GM12878 (cell line): ENCODE results near the gene IFI27L1. TPM values are rescaled to one million over a fixed set of nuclear protein-coding genes. Genes with fewer than 3 reads are reported as not detected.

Experiments used
- ATAC-seq: fragments of 200-7000 bp; cut with Tn5 transposase; 3 replicates; pipeline ENCODE4 v1.9.1; 2020; ENCODE audit warnings: mild to moderate bottlenecking, moderate library complexity
- BruUV-seq: library from RNA; stranded (reverse); fragments of 400-500 nt; replicated peaks from 2 replicates; lab custom pipeline; 2021; lab: Mats Ljungman, UMichigan
- CTCF ChIA-PET: fragments of 300-600 bp; sonication (Branson Sonifier 250); formaldehyde crosslinking; extraction: SDS; loops from one replicate; lab custom pipeline; 2021; ENCODE audit warnings: inconsistent platforms; lab: Yijun Ruan, JAX
- POLR2A ChIA-PET: fragments of 350-600 bp; formaldehyde crosslinking; extraction: SDS; loops from one replicate; lab custom pipeline; 2021; ENCODE audit warnings: inconsistent platforms; lab: Charles Lee
- RAD21 ChIA-PET: fragments of 300-600 bp; sonication (Branson Sonifier 250); formaldehyde crosslinking; loops from one replicate; lab custom pipeline; 2023; ENCODE audit warnings: antibody characterized with exemption; ENCODE audit not compliant: unreplicated experiment; lab: Charles Lee
- SMC1A ChIA-PET: fragments of 300-600 bp; sonication (Branson Sonifier 250); formaldehyde crosslinking; loops from one replicate; lab custom pipeline; 2023; ENCODE audit not compliant: unreplicated experiment, uncharacterized antibody; lab: Charles Lee
- DNase-seq: peaks from one replicate; pipeline ENCODE4 v3.0.0-alpha.2; 2011; ENCODE audit warnings: low read depth, low spot score
- FAIRE-seq: peaks from 3 replicates; lab custom pipeline; 2011; peaks lifted over from hg19 to GRCh38; lab: Jason Lieb, UNC
- H2AFZ ChIP-seq: 2 replicates; pipeline ENCODE4 v1.6.0; 2011; ENCODE audit warnings: low read depth, low read length, control low read depth; ENCODE audit not compliant: control insufficient read depth
- H3K27ac ChIP-seq: 2 replicates; pipeline ENCODE4 v1.5.1; 2011; ENCODE audit warnings: control low read depth; ENCODE audit not compliant: control insufficient read depth, insufficient read depth
- H3K27me3 ChIP-seq, 2 experiments: replicated peaks in 1 of 2; 2 replicates each; pipeline versions ENCODE4 v1.6.0 to v1.6.1; 2011; ENCODE audit warnings: low read length in 1 of 2; ENCODE audit not compliant: control insufficient read depth in 2 of 2, insufficient read depth in 2 of 2
- H3K36me3 ChIP-seq, 2 experiments: 2 replicates each; pipeline ENCODE4 v1.5.1; 2011; ENCODE audit warnings: low read length in 1 of 2; ENCODE audit not compliant: control insufficient read depth in 2 of 2, insufficient read depth in 2 of 2
- H3K4me1 ChIP-seq: 2 replicates; pipeline ENCODE4 v1.6.1; 2011; ENCODE audit warnings: mild to moderate bottlenecking, low read length, moderate library complexity, mixed read lengths; ENCODE audit not compliant: control insufficient read depth, insufficient read depth
- H3K4me2 ChIP-seq: 2 replicates; pipeline ENCODE4 v1.6.0; 2011; ENCODE audit warnings: control low read depth; ENCODE audit not compliant: control insufficient read depth, insufficient read depth
- H3K4me3 ChIP-seq: fragments of 200-600 bp; sonication (generic); 2 replicates; pipeline ENCODE4 v1.5.1; 2016
- H3K79me2 ChIP-seq: 2 replicates; pipeline ENCODE4 v1.6.0; 2011; ENCODE audit warnings: low read length; ENCODE audit not compliant: control insufficient read depth, insufficient read depth
- H3K9ac ChIP-seq: 2 replicates; pipeline ENCODE4 v1.8.0; 2011; ENCODE audit warnings: low read length, control low read depth, mixed read lengths; ENCODE audit not compliant: control insufficient read depth, insufficient read depth
- H3K9me3 ChIP-seq: replicated peaks from 3 replicates; pipeline ENCODE4 v1.5.1; 2011; ENCODE audit warnings: mild to moderate bottlenecking, low read length; ENCODE audit not compliant: control insufficient read depth, insufficient read depth
- H4K20me1 ChIP-seq: 2 replicates; pipeline ENCODE4 v1.6.0; 2011; ENCODE audit not compliant: control insufficient read depth, insufficient read depth
- CHD4 ChIP-seq: fragments of 200-600 bp; sonication (generic); IDR thresholded peaks from 2 replicates; pipeline ENCODE4 v1.6.1; 2016; ENCODE audit warnings: mild to moderate bottlenecking
- CREM ChIP-seq: IDR thresholded peaks from 2 replicates; pipeline ENCODE4 v1.6.1; 2014; ENCODE audit warnings: antibody characterized with exemption, low read depth
- HCFC1 ChIP-seq: fragments of 150-350 bp; IDR thresholded peaks from 2 replicates; pipeline ENCODE4 v1.6.1; 2014; ENCODE audit warnings: low read length
- IKZF1 ChIP-seq: fragments of 450-650 bp; conservative IDR thresholded peaks from 2 replicates; pipeline ENCODE4 v1.6.1; 2017; ENCODE audit warnings: antibody characterized with exemption, mild to moderate bottlenecking
- KAT2A ChIP-seq: conservative IDR thresholded peaks from 2 replicates; pipeline ENCODE4 v1.6.1; 2011; ENCODE audit warnings: low read depth, low read length; ENCODE audit not compliant: control insufficient read depth
- RBBP5 ChIP-seq: fragments of 200-600 bp; sonication (generic); conservative IDR thresholded peaks from 2 replicates; pipeline ENCODE4 v1.6.1; 2016
- SPI1 ChIP-seq: IDR thresholded peaks from 2 replicates; pipeline ENCODE4 v1.6.1; 2011; ENCODE audit warnings: low read depth, mild to moderate bottlenecking, low read length, moderate library complexity, borderline replicate concordance; ENCODE audit not compliant: insufficient read depth
- SREBF2 ChIP-seq: IDR thresholded peaks from 2 replicates; pipeline ENCODE4 v1.6.1; 2012; ENCODE audit warnings: mild to moderate bottlenecking, low read length
- STAT3 ChIP-seq: IDR thresholded peaks from 2 replicates; pipeline ENCODE4 v1.6.1; 2011; ENCODE audit warnings: low read depth, low read length, improper control_type of control experiment
- SUPT20H ChIP-seq: IDR thresholded peaks from 2 replicates; pipeline ENCODE4 v1.6.1; 2011; ENCODE audit warnings: low read depth, mild to moderate bottlenecking, low read length, moderate library complexity, borderline replicate concordance; ENCODE audit not compliant: control insufficient read depth
- TCF12 ChIP-seq: IDR thresholded peaks from 2 replicates; pipeline ENCODE4 v1.6.1; 2011; ENCODE audit warnings: low read depth, mild to moderate bottlenecking, low read length
- ZNF24 ChIP-seq: fragments of 450-650 bp; IDR thresholded peaks from 2 replicates; pipeline ENCODE4 v1.6.1; 2017; ENCODE audit warnings: antibody characterized with exemption, mild to moderate bottlenecking
- WGBS: methylation state at CpG from one replicate; pipeline ENCODE4 v1.1.6; 2016; ENCODE audit warnings: low lambda C conversion rate; ENCODE audit not compliant: insufficient replicate concordance, insufficient coverage; ENCODE audit errors: missing lambda C conversion rate; 5-methylcytosine and 5-hydroxymethylcytosine counted together
- in situ Hi-C: fragments of 300-500 bp; cut with MboI; formaldehyde crosslinking; loops from 9 replicates; pipeline ENCODE4 v1.14.3; 2018; ENCODE audit warnings: mixed read lengths
- intact Hi-C: fragments of 100-400 bp; cut with micrococcal nuclease; formaldehyde crosslinking; loops from one replicate; pipeline ENCODE4 v1.14.2; 2022; ENCODE audit not compliant: unreplicated experiment
- polyA plus RNA-seq, 11 experiments: library from polyadenylated mRNA; depleted of rRNA in 4 of 11; unstranded in 6 of 11; stranded (reverse) in 5 of 11; fragments of >200 nt; fragmentation: Nextera tagmentation in 4 of 11; fragmentation: Illumina TruSeq in 1 of 11; extraction: Ambion mirVana in 4 of 11; extraction: Trizol in 1 of 11; gene quantifications; 1 replicate in 1 of 11; 2 replicates in 10 of 11; pipeline versions ENCODE4 v1.2.1 to v1.2.3, GENCODE V29; 2011 to 2016; ENCODE audit warnings: inconsistent platforms in 2 of 11, missing spikeins in 2 of 11, low read depth in 1 of 11
- total RNA-seq, 4 experiments: library from RNA; depleted of rRNA in 3 of 4; stranded (reverse); fragments of >200 nt in 3 of 4; fragmentation: Illumina TruSeq in 1 of 4; extraction: Trizol in 1 of 4; gene quantifications; 2 replicates each; pipeline versions ENCODE4 v1.2.1 to v1.2.3, GENCODE V29; 2013 to 2021
- TF ChIP-seq, protein P1 (sequence below), 3 experiments: IDR thresholded peaks in 2 of 3; conservative IDR thresholded peaks in 1 of 3; 2 replicates each; pipeline ENCODE4 v1.5.1; 2011; ENCODE audit warnings: low read depth in 3 of 3, low read length in 3 of 3, mild to moderate bottlenecking in 3 of 3, control low read depth in 2 of 3, moderate library complexity in 2 of 3, inconsistent platforms in 1 of 3, mixed read lengths in 1 of 3; ENCODE audit not compliant: control insufficient read depth in 2 of 3, insufficient read depth in 1 of 3; ENCODE audit errors: extremely low read depth in 1 of 3
- TF ChIP-seq, protein P2 (sequence below): fragments of 450-650 bp; IDR thresholded peaks from 2 replicates; pipeline ENCODE4 v1.6.1; 2016; ENCODE audit warnings: mild to moderate bottlenecking
- TF ChIP-seq, protein P3 (sequence below): IDR thresholded peaks from 2 replicates; pipeline ENCODE4 v1.6.1; 2012; ENCODE audit warnings: low read length, inconsistent platforms
- TF ChIP-seq, protein P4 (sequence below): fragments of 450-650 bp; formaldehyde crosslinking; IDR thresholded peaks from 2 replicates; pipeline ENCODE4 v1.4.0; 2020; ENCODE audit warnings: mild to moderate bottlenecking, moderate library complexity

IFI27L1 gene
- total and polyA plus RNA-seq, 10 of the 15 experiments (the other 5 are each of a cell fraction or from before 2014, with no cell fraction given) = 17.4 to 38.8 (median 27.6) TPM

DNA sequence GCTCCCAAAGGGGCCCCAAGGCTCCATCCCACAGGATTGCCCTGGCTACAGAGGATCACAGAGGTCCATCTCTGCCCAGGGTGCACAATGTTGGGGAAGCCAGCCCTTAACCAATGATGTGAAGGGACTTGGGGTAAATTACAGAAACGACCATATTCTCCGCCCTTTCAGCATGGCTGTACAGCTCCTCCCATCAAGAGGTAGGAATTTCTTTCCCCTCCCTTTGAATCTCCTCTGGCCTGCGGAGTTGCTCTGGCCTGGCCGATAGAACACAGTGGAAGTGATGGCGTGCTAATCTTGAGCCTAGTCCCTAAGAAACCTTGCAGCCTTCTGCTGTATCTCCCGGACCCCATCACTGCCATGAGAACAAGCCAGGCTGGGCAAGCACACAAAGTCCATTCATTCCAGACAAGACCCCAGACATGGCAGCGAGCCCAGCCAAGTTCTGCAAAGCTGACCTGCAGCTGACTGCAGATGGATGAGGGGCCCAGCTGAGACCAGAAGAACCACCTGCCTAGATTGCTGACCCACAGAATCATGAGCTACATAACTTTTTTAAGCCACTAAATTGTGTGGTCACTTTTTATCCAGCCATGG, 22.5 kb downstream of the IFI27L1 start (continued):
- TF ChIP-seq, protein P1, sequence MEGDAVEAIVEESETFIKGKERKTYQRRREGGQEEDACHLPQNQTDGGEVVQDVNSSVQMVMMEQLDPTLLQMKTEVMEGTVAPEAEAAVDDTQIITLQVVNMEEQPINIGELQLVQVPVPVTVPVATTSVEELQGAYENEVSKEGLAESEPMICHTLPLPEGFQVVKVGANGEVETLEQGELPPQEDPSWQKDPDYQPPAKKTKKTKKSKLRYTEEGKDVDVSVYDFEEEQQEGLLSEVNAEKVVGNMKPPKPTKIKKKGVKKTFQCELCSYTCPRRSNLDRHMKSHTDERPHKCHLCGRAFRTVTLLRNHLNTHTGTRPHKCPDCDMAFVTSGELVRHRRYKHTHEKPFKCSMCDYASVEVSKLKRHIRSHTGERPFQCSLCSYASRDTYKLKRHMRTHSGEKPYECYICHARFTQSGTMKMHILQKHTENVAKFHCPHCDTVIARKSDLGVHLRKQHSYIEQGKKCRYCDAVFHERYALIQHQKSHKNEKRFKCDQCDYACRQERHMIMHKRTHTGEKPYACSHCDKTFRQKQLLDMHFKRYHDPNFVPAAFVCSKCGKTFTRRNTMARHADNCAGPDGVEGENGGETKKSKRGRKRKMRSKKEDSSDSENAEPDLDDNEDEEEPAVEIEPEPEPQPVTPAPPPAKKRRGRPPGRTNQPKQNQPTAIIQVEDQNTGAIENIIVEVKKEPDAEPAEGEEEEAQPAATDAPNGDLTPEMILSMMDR (IDR thresholded peaks at IDR 0.05 in 2 of 3, conservative IDR thresholded peaks at IDR 0.05 in 1 of 3; ENCODE audit: control insufficient read depth in 2 of 3, extremely low read depth in 1 of 3, insufficient read depth in 1 of 3, low read depth in 3 of 3, low read length in 3 of 3) = no peak
- TF ChIP-seq KAT2A (no peak), SUPT20H (no peak), SPI1 (no peak)

DNA sequence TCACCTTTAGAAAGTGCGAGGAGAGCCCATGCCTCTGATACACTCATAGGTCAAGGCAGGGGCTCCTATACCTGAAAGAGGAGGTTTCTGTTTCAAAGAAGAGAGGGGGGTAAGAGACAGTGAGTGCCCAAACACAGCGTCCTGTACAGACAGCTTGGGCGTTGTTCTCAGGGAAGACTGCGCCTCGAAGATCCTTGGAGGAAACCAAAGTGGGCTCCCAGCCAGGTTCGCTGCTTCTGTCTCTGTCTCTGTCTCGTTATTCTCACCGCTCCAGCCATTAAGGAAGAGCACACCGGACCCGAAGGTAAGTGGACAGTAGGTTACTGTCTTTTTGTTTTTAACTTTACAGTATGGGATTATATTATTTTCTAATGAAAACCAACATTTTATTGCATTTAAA, 23.6 kb downstream of the IFI27L1 start:
- Histone ChIP-seq H3K4me1 (no peaks in the 10 kb centered on the region), H3K9ac (no peak overlapping the region), H3K9me3 (no peaks in the 10 kb centered on the region), H3K4me2 (no peak overlapping the region), H3K36me3 (no peaks in the 10 kb centered on the region), H3K4me3 (no peak overlapping the region), H4K20me1 (no peaks in the 10 kb centered on the region), H3K79me2 (no peaks in the 10 kb centered on the region), H3K27ac (no peak overlapping the region), H2AFZ (no peak overlapping the region), H3K27me3 (no peaks in the 10 kb centered on the region)
- ChIA-PET POLR2A (no interaction called here), RAD21 (no interaction called here), CTCF (interaction anchor here (0.6 to 1.1 kb wide), 3 partner anchors 27 to 449 kb away, joined by 3 to 4 read pairs (median 3); no protein-coding TSS in a partner anchor), SMC1A (interaction anchor here (0.8 to 0.9 kb wide), 3 partner anchors 11 to 68 kb away, joined by 3 read pairs; no protein-coding TSS in a partner anchor)
- no peak for FAIRE-seq
- intact Hi-C loops = no loop called here
- ATAC-seq = no peak
- DNase-seq = no peak
- no TSS peak for BruUV-seq
- in situ Hi-C loops = no loop called here
- TF ChIP-seq RBBP5 = no peak
- no peak for TF ChIP-seq CREM
- TF ChIP-seq SREBF2 = no peak
- TF ChIP-seq, protein P2, sequence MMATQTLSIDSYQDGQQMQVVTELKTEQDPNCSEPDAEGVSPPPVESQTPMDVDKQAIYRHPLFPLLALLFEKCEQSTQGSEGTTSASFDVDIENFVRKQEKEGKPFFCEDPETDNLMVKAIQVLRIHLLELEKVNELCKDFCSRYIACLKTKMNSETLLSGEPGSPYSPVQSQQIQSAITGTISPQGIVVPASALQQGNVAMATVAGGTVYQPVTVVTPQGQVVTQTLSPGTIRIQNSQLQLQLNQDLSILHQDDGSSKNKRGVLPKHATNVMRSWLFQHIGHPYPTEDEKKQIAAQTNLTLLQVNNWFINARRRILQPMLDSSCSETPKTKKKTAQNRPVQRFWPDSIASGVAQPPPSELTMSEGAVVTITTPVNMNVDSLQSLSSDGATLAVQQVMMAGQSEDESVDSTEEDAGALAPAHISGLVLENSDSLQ = no peak
- TF ChIP-seq, protein P3, sequence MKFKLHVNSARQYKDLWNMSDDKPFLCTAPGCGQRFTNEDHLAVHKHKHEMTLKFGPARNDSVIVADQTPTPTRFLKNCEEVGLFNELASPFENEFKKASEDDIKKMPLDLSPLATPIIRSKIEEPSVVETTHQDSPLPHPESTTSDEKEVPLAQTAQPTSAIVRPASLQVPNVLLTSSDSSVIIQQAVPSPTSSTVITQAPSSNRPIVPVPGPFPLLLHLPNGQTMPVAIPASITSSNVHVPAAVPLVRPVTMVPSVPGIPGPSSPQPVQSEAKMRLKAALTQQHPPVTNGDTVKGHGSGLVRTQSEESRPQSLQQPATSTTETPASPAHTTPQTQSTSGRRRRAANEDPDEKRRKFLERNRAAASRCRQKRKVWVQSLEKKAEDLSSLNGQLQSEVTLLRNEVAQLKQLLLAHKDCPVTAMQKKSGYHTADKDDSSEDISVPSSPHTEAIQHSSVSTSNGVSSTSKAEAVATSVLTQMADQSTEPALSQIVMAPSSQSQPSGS = no peak
- no peak for TF ChIP-seq TCF12
- TF ChIP-seq HCFC1 = no peak
- no peak for TF ChIP-seq ZNF24
- TF ChIP-seq CHD4 = no peak
- no peak for TF ChIP-seq IKZF1
- no peak for TF ChIP-seq STAT3
- TF ChIP-seq, protein P4, sequence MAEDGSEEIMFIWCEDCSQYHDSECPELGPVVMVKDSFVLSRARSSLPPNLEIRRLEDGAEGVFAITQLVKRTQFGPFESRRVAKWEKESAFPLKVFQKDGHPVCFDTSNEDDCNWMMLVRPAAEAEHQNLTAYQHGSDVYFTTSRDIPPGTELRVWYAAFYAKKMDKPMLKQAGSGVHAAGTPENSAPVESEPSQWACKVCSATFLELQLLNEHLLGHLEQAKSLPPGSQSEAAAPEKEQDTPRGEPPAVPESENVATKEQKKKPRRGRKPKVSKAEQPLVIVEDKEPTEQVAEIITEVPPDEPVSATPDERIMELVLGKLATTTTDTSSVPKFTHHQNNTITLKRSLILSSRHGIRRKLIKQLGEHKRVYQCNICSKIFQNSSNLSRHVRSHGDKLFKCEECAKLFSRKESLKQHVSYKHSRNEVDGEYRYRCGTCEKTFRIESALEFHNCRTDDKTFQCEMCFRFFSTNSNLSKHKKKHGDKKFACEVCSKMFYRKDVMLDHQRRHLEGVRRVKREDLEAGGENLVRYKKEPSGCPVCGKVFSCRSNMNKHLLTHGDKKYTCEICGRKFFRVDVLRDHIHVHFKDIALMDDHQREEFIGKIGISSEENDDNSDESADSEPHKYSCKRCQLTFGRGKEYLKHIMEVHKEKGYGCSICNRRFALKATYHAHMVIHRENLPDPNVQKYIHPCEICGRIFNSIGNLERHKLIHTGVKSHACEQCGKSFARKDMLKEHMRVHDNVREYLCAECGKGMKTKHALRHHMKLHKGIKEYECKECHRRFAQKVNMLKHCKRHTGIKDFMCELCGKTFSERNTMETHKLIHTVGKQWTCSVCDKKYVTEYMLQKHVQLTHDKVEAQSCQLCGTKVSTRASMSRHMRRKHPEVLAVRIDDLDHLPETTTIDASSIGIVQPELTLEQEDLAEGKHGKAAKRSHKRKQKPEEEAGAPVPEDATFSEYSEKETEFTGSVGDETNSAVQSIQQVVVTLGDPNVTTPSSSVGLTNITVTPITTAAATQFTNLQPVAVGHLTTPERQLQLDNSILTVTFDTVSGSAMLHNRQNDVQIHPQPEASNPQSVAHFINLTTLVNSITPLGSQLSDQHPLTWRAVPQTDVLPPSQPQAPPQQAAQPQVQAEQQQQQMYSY (CRISPR knock-in tag) = no peak
- WGBS = 87% methylated on average over 10 of the region's 10 CpGs
